ENCODE measurements around the gene PLEKHA3. TPM values are rescaled to one million over a fixed set of nuclear protein-coding genes. Genes with fewer than 3 reads are reported as not detected.
"Not testable (repeated sequence)": the region's sequence is repeated elsewhere in the genome, so short reads cannot be mapped to it uniquely, and the experiment has no call there.

The PLEKHA3 gene
- total RNA-seq, 1 experiment from 2014 or later, result 10.8 TPM

GRCh38 chr2:178513876-178514275, 33.6 kb downstream of the PLEKHA3 start:
- no peak for DNase-seq (ENCODE audit: low read depth)
- in situ Hi-C loops (cut with HindIII; ENCODE audit: low pct_unique_long_range_greater_than_20kb, low sequenced_read_pairs), result no loop called here

GRCh38 chr2:178514664-178515063, 34.4 kb downstream of the PLEKHA3 start:
- in situ Hi-C loops (cut with HindIII; ENCODE audit: low pct_unique_long_range_greater_than_20kb, low sequenced_read_pairs), result no loop called here
- peak; percentile 73 for DNase-seq (ENCODE audit: low read depth)

GRCh38 chr2:178517496-178517895, 37.2 kb downstream of the PLEKHA3 start:
- in situ Hi-C loops (cut with HindIII; ENCODE audit: low pct_unique_long_range_greater_than_20kb, low sequenced_read_pairs), result no loop called here
- no peak for DNase-seq (ENCODE audit: low read depth)

- DNase-seq (ENCODE audit: low read depth), result no peak
- in situ Hi-C loops (cut with HindIII; ENCODE audit: low pct_unique_long_range_greater_than_20kb, low sequenced_read_pairs), result no loop called here
Measured at GRCh38 chr2:178521304-178522150, 41.3 kb downstream of the PLEKHA3 start.

- in situ Hi-C loops (cut with HindIII; ENCODE audit: low pct_unique_long_range_greater_than_20kb, low sequenced_read_pairs), result no loop called here
- no peak for DNase-seq (ENCODE audit: low read depth)
Measured at GRCh38 chr2:178522950-178523595, 42.8 kb downstream of the PLEKHA3 start.

- in situ Hi-C loops (cut with HindIII; ENCODE audit: low pct_unique_long_range_greater_than_20kb, low sequenced_read_pairs), result no loop called here
- DNase-seq (ENCODE audit: low read depth), result no peak
Measured at GRCh38 chr2:178523596-178524134, 43.4 kb downstream of the PLEKHA3 start.

- DNase-seq (ENCODE audit: low read depth); in situ Hi-C loops (cut with HindIII; ENCODE audit: low pct_unique_long_range_greater_than_20kb, low sequenced_read_pairs): not testable (repeated sequence)
Measured at GRCh38 chr2:178525010-178525409, 44.8 kb downstream of the PLEKHA3 start.

- in situ Hi-C loops (cut with HindIII; ENCODE audit: low pct_unique_long_range_greater_than_20kb, low sequenced_read_pairs); DNase-seq (ENCODE audit: low read depth): not testable (repeated sequence)
Measured at GRCh38 chr2:178525460-178525859, 45.2 kb downstream of the PLEKHA3 start.

- in situ Hi-C loops (cut with HindIII; ENCODE audit: low pct_unique_long_range_greater_than_20kb, low sequenced_read_pairs), result no loop called here
- no peak for DNase-seq (ENCODE audit: low read depth)
Measured at GRCh38 chr2:178526256-178526655, 46.0 kb downstream of the PLEKHA3 start.

- in situ Hi-C loops (cut with HindIII; ENCODE audit: low pct_unique_long_range_greater_than_20kb, low sequenced_read_pairs), result no loop called here
- no peak for DNase-seq (ENCODE audit: low read depth)
Measured at GRCh38 chr2:178527592-178527991, 47.3 kb downstream of the PLEKHA3 start.

- DNase-seq (ENCODE audit: low read depth), result no peak
- in situ Hi-C loops (cut with HindIII; ENCODE audit: low pct_unique_long_range_greater_than_20kb, low sequenced_read_pairs), result no loop called here
Measured at GRCh38 chr2:178528647-178529046, 48.4 kb downstream of the PLEKHA3 start.

- DNase-seq (ENCODE audit: low read depth), result no peak
- in situ Hi-C loops (cut with HindIII; ENCODE audit: low pct_unique_long_range_greater_than_20kb, low sequenced_read_pairs), result no loop called here
Measured at GRCh38 chr2:178529194-178529593, 48.9 kb downstream of the PLEKHA3 start.

- in situ Hi-C loops (cut with HindIII; ENCODE audit: low pct_unique_long_range_greater_than_20kb, low sequenced_read_pairs), result no loop called here
- no peak for DNase-seq (ENCODE audit: low read depth)
Measured at GRCh38 chr2:178530131-178530530, 49.9 kb downstream of the PLEKHA3 start.

GRCh38 chr2:178530625-178531142, 50.4 kb downstream of the PLEKHA3 start:
- in situ Hi-C loops (cut with HindIII; ENCODE audit: low pct_unique_long_range_greater_than_20kb, low sequenced_read_pairs), result no loop called here
- DNase-seq (ENCODE audit: low read depth), result no peak

- DNase-seq (ENCODE audit: low read depth), result no peak
- in situ Hi-C loops (cut with HindIII; ENCODE audit: low pct_unique_long_range_greater_than_20kb, low sequenced_read_pairs), result no loop called here
Measured at GRCh38 chr2:178531168-178531567, 50.9 kb downstream of the PLEKHA3 start.

- in situ Hi-C loops (cut with HindIII; ENCODE audit: low pct_unique_long_range_greater_than_20kb, low sequenced_read_pairs), result no loop called here
- no peak for DNase-seq (ENCODE audit: low read depth)
Measured at GRCh38 chr2:178536037-178536436, 55.8 kb downstream of the PLEKHA3 start.

GRCh38 chr2:178542161-178542560, 61.9 kb downstream of the PLEKHA3 start:
- in situ Hi-C loops (cut with HindIII; ENCODE audit: low pct_unique_long_range_greater_than_20kb, low sequenced_read_pairs), result no loop called here
- DNase-seq (ENCODE audit: low read depth), result peak; percentile 62

- peak; percentile 55 for DNase-seq (ENCODE audit: low read depth)
- in situ Hi-C loops (cut with HindIII; ENCODE audit: low pct_unique_long_range_greater_than_20kb, low sequenced_read_pairs), result no loop called here
Measured at GRCh38 chr2:178542569-178542968, 62.3 kb downstream of the PLEKHA3 start.

GRCh38 chr2:178550352-178550751, 70.1 kb downstream of the PLEKHA3 start:
- no peak for DNase-seq (ENCODE audit: low read depth)
- in situ Hi-C loops (cut with HindIII; ENCODE audit: low pct_unique_long_range_greater_than_20kb, low sequenced_read_pairs), result no loop called here
